Loucy (cell line): ENCODE results near the gene AKIP1.
"Not testable (repeated sequence)": the region's sequence is repeated elsewhere in the genome, so short reads cannot be mapped to it uniquely, and the experiment has no call there.

Experiments used
- H2AFZ ChIP-seq: fragments of 200-600 bp; sonication (generic); 2 replicates; pipeline ENCODE4 v1.6.0; 2016; ENCODE audit warnings: antibody characterized with exemption, mild to moderate bottlenecking, low read length, moderate library complexity
- H3F3A ChIP-seq: fragments of 200-600 bp; 2 replicates; pipeline ENCODE4 v1.6.0; 2016; ENCODE audit warnings: antibody characterized with exemption, low read depth, mild to moderate bottlenecking
- H3K27me3 ChIP-seq: fragments of 200-600 bp; sonication (generic); 2 replicates; pipeline ENCODE4 v1.6.1; 2014; ENCODE audit warnings: low read length, mild to moderate bottlenecking; ENCODE audit not compliant: insufficient read depth, poor library complexity, severe bottlenecking
- H3K36me3 ChIP-seq: fragments of 200-600 bp; sonication (generic); 2 replicates; pipeline ENCODE4 v1.6.1; 2016; ENCODE audit warnings: low read length; ENCODE audit not compliant: insufficient read depth
- H3K4me1 ChIP-seq: fragments of 200-600 bp; sonication (generic); 2 replicates; pipeline ENCODE4 v1.5.1; 2014; ENCODE audit warnings: low read length, mild to moderate bottlenecking; ENCODE audit not compliant: insufficient read depth, poor library complexity, severe bottlenecking
- H3K4me2 ChIP-seq: fragments of 200-600 bp; sonication (generic); 2 replicates; pipeline ENCODE4 v1.6.0; 2014; ENCODE audit warnings: antibody characterized with exemption, low read length, low read depth, mild to moderate bottlenecking; ENCODE audit not compliant: poor library complexity, severe bottlenecking
- H3K4me3 ChIP-seq: fragments of 200-600 bp; sonication (generic); 2 replicates; pipeline ENCODE4 v1.5.1; 2014; ENCODE audit warnings: low read length, mild to moderate bottlenecking, mixed read lengths; ENCODE audit not compliant: poor library complexity, severe bottlenecking
- H3K79me2 ChIP-seq: fragments of 200-600 bp; sonication (generic); 2 replicates; pipeline ENCODE4 v1.6.1; 2014; ENCODE audit warnings: low read length; ENCODE audit not compliant: insufficient read depth
- H3K9ac ChIP-seq: fragments of 200-600 bp; sonication (generic); 2 replicates; pipeline ENCODE4 v1.6.0; 2014; ENCODE audit warnings: mild to moderate bottlenecking, low read depth, low read length, moderate library complexity; ENCODE audit not compliant: poor library complexity, severe bottlenecking
- H3K9me2 ChIP-seq: fragments of 200-600 bp; sonication (generic); replicated peaks from 2 replicates; pipeline ENCODE4 v1.6.1; 2016; ENCODE audit warnings: low read depth, low read length, mixed read lengths
- H3K9me3 ChIP-seq: fragments of 200-600 bp; sonication (generic); 2 replicates; pipeline ENCODE4 v1.6.1; 2014; ENCODE audit warnings: mild to moderate bottlenecking, antibody characterized with exemption, low read length, low read depth; ENCODE audit not compliant: insufficient read depth
- H4K20me1 ChIP-seq: fragments of 200-600 bp; sonication (generic); 2 replicates; pipeline ENCODE4 v1.6.0; 2014; ENCODE audit warnings: antibody characterized with exemption, low read length, mild to moderate bottlenecking; ENCODE audit not compliant: insufficient read depth, poor library complexity, severe bottlenecking
- EZH2phosphoT487 ChIP-seq: fragments of 200-600 bp; IDR thresholded peaks from 2 replicates; pipeline ENCODE4 v1.6.1; 2018; ENCODE audit warnings: antibody characterized with exemption, mild to moderate bottlenecking, moderate library complexity, borderline replicate concordance
- TF ChIP-seq, protein P1 (sequence below): fragments of 200-600 bp; sonication (generic); conservative IDR thresholded peaks from 2 replicates; pipeline ENCODE4 v1.5.1; 2014; ENCODE audit warnings: mild to moderate bottlenecking, antibody characterized with exemption, low read length

Gene AKIP1

DNA sequence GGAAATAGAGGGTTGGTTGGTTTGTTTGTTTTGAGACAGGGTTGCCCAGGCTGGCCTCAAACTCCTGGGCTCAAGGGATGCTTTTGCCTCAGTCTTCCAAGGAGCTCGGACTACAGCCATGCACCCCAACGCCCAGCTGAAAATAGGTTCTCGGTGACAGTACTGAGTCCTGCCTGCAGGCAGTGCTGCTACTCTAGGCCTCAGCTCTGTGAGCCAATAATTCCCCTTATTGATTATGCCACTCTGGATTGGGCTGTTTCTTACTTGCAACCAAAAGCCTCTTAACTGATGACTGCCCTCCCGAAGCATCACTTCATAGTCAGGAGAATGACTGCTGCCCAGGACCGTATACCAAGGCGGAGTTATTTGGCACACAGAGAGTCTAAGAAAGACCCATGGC is 22.9 kb downstream of the AKIP1 start:
- no peaks in the 10 kb centered on the region for H3K27me3 ChIP-seq
- no peaks in the 10 kb centered on the region for H3K4me1 ChIP-seq
- no peaks in the 10 kb centered on the region for H3K79me2 ChIP-seq
- H3K4me3 ChIP-seq: no peak overlapping the region
- H4K20me1 ChIP-seq: no peaks in the 10 kb centered on the region
- no peak overlapping the region for H2AFZ ChIP-seq
- no peaks in the 10 kb centered on the region for H3K9me3 ChIP-seq
- H3K9me2 ChIP-seq: no peaks in the 10 kb centered on the region
- no peak overlapping the region for H3K4me2 ChIP-seq
- H3K9ac ChIP-seq: no peak overlapping the region
- H3F3A ChIP-seq: no peaks in the 10 kb centered on the region
- no peaks in the 10 kb centered on the region for H3K36me3 ChIP-seq
- no peak for TF ChIP-seq EZH2phosphoT487
- TF ChIP-seq, protein P1, sequence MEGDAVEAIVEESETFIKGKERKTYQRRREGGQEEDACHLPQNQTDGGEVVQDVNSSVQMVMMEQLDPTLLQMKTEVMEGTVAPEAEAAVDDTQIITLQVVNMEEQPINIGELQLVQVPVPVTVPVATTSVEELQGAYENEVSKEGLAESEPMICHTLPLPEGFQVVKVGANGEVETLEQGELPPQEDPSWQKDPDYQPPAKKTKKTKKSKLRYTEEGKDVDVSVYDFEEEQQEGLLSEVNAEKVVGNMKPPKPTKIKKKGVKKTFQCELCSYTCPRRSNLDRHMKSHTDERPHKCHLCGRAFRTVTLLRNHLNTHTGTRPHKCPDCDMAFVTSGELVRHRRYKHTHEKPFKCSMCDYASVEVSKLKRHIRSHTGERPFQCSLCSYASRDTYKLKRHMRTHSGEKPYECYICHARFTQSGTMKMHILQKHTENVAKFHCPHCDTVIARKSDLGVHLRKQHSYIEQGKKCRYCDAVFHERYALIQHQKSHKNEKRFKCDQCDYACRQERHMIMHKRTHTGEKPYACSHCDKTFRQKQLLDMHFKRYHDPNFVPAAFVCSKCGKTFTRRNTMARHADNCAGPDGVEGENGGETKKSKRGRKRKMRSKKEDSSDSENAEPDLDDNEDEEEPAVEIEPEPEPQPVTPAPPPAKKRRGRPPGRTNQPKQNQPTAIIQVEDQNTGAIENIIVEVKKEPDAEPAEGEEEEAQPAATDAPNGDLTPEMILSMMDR: no peak

DNA sequence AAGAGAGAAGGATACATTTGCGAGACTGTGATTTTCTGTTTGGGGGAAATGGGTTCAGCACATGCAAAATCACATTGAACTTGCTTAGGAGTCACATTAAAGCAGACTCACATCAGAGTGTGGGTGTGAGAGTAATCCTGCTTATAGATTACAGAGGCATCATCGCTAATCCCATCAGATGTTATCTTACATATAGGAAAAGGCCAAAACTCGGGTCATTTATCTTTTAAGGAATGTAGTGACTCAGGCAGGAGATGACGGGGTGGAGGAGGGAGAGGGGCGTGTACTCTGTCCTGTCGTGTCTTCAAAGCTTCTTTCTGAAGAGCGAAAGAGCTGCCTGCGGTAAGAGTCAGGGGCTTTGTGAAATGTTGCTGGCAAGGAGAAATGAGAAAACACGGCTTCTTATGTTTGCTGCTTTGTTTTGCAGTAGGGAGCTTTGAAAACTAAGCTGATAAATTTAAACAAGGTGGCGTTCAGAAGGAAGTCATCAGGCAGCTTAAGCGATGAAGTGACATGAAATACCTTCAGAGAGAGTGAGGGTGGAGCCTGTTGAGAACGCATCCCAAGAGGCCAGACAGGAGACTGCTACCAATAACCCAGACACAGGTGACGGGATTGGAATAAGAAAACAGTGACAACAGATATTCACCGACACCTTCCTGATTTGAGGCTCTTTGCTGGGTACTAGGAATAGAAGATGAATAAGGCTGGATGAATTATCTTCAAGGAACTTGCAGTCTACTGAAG is 23.9 kb downstream of the AKIP1 start:
- Histone ChIP-seq H3K79me2 (no peaks in the 10 kb centered on the region), H4K20me1 (no peaks in the 10 kb centered on the region), H3F3A (no peaks in the 10 kb centered on the region), H3K27me3 (no peaks in the 10 kb centered on the region), H3K4me1 (no peaks in the 10 kb centered on the region), H3K9ac (no peak overlapping the region), H3K4me3 (no peak overlapping the region), H3K9me2 (no peaks in the 10 kb centered on the region), H3K36me3 (no peaks in the 10 kb centered on the region), H3K4me2 (no peak overlapping the region), H3K9me3 (no peaks in the 10 kb centered on the region), H2AFZ (no peak overlapping the region)
- TF ChIP-seq EZH2phosphoT487: no peak
- TF ChIP-seq, protein P1: no peak

DNA sequence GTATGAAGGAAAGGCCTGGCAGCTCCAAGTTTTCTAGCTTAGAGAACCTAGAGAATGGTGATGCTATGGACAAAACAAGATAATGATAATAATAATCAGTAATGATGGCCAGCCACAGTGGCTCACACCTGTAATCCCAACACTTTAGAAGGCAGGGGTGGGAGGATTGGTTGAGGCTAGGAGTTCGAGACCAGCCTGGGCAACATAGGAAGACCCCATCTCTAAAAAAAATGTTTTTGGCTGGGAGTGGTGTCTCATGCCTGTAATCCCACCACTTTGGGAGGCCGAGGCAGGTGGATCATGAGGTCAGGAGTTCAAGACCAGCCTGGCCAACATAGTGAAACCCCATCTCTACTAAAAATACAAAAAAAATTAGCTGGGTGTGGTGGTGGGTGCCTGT is 24.8 kb downstream of the AKIP1 start:
- not testable (repeated sequence) for H3K79me2 ChIP-seq, H3F3A ChIP-seq, H3K4me2 ChIP-seq, H3K4me3 ChIP-seq, H2AFZ ChIP-seq, H3K36me3 ChIP-seq, H3K4me1 ChIP-seq, H4K20me1 ChIP-seq, H3K9me3 ChIP-seq, H3K9ac ChIP-seq, H3K9me2 ChIP-seq, H3K27me3 ChIP-seq

DNA sequence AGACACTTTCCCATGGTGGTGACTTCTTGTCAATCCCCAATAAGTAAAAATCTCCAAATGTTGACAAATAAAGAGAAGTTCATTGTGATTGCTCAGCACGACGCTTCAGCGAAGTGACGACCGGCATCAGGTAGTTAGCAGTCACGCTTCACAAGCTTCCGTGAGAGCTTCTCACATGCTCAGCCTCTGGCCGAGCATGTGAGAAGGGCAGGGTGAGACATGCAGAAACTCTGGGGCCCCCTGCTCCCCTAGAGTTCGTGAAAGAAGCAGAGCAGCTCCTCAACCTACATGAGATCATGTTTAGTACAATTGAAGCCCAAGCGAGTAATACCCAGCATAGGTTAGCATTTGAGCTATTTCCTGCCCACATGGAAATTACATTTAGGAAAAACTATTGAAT is 26.2 kb downstream of the AKIP1 start:
- Histone ChIP-seq H3K9ac (no peak overlapping the region), H3K4me1 (no peaks in the 10 kb centered on the region), H3K36me3 (no peaks in the 10 kb centered on the region), H3K4me2 (no peak overlapping the region), H2AFZ (no peak overlapping the region), H3K4me3 (no peak overlapping the region), H3K79me2 (no peaks in the 10 kb centered on the region), H4K20me1 (no peaks in the 10 kb centered on the region), H3K9me3 (no peaks in the 10 kb centered on the region), H3K27me3 (no peaks in the 10 kb centered on the region), H3F3A (no peaks in the 10 kb centered on the region), H3K9me2 (no peaks in the 10 kb centered on the region)
- no peak for TF ChIP-seq EZH2phosphoT487
- TF ChIP-seq, protein P1: no peak
